GM21576 (cell line): ENCODE results near the gene BRD1.
"Not testable (repeated sequence)": the region's sequence is repeated elsewhere in the genome, so short reads cannot be mapped to it uniquely, and the experiment has no call there.

Experiments
- ATAC-seq: cut with Tn5 transposase; IDR thresholded peaks from one replicate; pipeline ENCODE4 v1.9.1; 2021; ENCODE audit warnings: mild to moderate bottlenecking, moderate library complexity; ENCODE audit not compliant: unreplicated experiment

The BRD1 gene

DNA sequence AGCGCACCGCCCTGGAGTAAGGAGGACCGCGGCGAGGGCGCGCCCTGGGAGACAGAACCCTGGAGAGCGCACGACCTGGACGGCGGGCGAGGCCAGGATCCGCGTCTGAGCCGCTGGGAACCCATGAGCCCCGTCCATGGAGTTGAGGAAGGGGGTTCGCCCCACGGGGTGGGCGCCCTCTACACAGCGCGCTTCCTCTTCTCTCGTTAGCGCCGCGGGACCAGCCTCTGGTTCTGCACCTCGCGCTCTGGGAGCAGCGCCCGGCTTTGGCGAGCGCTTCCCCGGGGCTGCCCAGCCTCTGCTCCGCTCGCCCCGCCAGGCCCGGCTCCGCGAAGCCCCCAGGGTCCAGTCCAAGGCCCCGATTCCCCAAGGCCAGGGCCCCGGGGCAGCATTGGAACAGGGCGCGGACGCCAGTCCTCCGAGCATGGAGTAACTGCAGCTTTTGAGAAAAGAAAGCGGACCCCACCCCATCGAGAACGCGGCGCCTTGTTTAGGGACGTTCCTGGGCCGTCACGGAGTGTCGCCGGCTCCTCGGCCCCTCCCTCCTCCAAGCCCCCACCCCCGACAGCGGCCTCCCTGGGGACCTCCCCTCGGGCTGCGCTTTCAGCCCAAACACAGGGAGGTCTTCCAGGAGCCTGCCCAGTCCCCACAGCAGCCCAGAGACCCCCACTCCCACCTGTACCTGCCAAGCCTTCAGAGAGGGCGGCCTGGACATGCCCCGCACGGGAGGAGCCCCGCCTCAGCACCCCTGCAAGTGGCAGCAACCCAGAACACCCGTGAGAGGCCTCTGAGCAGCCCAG lies 56.2 kb downstream of the BRD1 start:
- no peak for ATAC-seq

DNA sequence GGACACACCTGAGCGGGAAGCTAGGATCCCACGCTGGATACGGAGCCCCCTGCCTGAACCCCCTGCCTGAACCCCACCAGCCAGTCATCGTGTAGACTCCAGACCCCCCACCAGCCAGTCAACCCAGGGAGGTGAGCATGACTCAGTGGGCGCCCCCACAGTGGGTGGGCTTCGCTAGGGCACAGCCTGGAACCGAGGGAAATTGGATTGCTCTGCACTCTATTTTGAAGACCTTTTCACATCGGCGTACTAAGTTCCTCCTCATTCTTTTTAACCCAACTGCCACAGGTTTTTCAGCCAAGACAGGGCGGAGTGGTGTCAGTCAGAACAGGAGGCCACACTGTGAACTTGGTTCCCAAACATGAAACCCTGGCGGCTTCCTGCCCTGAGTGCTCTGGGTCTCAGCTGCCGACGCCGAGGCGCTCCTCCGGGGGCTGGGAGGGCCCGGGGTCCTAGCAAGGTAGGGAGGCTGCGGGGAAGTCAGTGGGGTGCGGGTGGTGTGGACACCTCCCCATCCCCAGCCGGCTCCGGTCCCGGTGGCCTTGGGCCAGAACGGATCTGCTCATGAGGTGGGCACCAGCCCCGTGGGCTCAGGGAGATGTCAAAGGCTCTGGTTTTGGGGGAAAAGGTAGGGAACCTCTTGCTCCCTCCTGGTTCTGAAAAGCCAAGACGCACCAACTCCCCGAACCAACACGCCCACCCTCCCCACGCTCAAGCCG lies 57.0 kb downstream of the BRD1 start:
- no peak for ATAC-seq

DNA sequence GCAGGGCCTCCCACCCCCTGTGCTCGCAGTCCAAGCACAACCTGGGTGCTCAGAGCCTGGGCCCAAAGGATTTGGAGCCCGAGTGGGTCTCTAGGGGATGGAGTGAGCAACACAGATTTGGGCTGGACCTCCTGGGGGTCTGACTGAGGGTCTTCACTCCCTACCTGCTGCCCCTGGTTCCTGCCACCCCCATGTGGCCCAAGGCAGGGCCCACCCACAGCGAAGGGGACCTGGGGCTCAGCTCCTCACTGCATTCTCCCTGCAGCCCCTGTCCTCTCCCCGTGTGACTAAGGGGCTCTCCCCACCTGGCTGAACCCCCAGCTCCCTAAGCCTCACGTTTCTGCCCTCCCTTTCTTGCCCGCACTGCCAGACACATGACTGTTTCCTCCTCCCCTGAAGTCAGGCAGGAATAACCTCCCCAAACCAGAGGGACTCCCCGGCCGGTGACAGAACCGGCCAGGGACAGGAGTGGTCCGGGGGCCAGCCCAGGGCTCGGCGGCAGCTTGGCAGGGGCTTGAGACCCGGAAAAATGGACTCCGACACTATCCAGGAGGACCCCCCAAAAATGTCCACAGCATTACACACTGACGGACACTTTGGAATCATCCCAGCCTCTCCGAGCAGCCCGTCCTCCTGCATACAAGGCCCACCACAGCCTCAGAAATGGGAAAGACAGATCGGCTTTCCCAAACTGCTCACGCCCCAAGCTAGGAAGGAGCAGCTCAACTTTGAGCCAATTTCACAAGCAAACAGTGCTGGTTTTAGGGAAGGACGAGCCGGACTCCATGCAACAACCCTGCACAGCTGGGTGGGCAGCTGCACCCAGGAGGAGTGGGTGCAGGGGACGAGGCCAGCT lies 57.8 kb downstream of the BRD1 start:
- no peak for ATAC-seq

DNA sequence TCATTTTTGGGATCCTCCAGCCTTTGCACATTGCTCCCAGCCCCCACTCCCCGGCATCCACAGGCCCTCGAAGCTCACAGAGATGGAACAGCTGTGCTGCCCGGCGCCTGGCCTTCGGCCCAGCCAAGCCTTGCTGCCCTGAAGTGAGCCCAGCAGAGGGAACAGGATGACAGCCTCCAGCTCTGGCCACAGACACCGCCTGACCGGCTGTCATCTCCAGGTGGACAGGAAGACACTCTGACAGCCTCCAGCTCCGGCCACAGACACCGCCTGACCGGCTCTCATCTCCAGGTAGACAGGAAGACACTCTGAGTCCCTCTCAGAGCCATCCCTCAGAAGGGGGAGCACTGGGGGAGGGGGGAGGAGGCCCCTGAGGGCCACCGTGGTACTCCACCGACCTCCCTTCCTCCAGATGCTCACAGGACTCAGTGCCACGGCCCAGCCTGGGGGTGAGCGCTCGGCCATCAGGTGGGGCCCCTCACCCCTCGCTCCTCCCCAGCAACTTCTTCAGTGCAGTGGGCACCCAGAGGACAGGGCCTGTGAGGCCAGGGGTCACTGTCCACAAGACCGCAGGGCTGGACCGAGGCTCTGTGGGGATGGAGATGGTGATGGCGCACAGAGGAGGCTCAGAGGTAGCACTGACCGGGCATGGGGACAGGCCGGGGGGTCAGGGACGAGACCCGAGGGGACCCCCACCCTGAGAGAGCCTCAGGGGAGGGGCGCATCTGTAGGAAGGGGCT lies 58.6 kb downstream of the BRD1 start:
- ATAC-seq = no peak

DNA sequence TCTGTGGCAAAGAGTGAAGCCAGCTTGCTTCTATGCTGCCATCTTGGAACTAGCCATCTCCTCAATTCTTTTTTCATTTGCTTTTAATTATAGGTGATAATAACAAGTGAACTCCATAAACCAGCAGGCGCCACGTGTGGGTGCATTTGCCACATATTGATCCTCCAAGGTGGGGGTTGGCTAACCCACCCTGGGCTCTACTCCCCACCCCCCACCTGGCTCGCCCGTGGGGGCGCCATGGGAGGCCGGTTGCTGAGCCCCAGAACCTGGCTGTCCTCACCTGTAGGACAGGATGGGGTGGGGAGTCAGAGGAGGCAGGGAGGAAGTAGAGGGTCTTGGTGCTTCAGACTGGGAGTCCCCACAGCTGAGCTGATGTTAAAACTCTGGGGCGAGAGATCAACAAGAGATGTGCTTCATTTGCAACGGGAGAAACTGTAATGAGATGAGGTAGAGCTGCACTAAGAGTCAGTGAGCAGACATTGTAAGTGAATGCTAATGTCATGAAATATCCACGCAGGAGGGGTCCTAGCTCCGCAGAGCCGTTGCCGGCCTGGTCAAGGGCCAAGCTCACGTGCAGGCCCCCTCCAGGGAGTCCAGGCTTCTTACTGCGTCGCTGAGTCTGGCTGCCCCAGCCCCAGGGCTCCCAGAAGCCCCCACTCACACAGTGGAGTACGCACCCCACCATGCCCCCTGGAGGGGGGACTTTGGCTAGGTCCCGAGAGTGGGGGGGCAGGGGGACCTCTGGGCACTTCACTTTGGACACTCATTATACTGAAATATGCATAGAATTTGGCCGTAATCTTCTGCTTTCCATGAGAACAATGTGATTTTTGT lies 59.4 kb downstream of the BRD1 start:
- ATAC-seq = no peak

DNA sequence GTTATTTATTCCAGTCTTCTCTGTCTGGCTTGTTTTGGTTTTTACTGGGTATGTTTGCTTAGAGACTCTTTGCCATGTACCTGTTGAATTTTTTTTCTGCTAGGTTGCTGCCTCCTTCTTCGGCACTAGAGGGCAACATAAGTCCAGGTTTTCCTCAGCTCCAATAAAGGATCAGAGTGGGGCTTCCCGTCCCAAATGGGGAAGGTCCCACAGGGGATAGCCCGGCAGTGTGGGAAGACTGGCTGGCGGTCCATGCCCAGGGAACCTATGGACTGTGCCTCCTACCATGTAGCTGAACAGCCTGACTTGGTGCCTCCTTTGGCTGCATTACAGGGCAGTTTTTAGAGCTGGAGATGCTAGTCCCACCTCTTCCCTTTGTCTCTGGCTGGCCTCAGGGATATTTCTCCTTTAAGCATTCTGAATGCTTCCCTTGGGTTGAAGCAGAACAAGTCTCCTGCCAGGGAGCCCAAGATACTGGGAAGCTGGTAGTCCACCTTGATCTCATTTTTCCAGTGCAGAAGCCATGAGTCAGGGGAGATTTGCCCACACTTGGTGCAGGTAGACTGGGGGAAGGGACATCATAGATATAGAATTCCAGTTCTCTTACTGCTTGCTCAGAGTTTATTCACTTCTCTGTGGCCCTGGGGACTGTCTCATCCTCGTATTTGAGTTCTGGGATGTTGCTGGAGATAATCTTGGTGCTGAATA lies 60.2 kb downstream of the BRD1 start:
- ATAC-seq = no peak

DNA sequence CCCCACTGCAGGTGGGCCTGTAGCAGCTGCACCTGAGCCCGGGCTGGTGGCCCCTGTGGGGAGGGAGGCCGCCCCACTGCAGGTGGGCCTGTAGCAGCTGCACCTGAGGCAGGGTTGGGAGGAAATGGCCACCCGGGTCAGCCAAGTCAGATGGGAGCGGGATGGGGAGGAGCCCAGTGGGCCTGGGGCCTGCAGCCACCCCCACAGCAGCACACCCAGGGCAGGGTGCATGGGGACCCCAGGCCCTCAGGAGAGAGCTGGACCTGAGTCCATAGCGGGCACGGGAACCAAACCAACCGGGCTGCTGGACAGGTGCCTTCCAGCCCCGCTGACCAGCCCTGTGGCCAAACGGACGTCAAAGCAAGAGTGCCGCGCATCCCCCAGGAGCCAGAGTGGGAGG lies 61.7 kb downstream of the BRD1 start:
- ATAC-seq = no peak

DNA sequence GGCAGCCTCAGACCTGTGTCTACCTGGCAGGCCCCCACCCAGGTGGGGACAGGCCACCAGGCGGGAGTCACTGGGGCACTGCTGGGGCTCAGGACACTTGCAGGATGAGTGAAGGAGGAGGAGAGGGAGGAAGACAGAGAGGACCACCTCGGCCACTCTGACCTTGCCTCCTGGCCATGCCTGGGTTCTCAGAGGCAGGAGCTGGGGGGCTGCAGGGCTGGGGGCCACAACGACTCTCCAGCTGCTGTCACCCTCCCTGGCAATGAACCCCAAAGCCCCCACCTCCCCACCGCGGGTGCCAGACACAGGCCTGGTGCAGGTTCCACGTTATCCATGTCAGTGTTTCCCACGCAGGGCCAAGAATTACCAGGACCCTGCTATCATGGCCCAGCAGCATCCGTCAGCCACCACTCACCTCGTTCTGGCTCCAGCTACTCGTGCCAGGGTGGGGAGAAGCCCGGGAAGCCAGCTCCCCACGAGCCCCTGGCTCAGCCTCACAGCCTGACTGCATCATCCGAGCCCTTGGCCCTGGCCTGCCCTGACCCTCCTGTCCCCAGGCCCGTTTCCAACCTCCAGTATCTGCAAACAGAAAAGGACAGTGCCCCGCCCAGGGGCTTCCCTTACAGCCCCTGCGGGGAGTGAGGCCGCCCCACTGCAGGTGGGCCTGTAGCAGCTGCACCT lies 62.4 kb downstream of the BRD1 start:
- ATAC-seq = no peak

DNA sequence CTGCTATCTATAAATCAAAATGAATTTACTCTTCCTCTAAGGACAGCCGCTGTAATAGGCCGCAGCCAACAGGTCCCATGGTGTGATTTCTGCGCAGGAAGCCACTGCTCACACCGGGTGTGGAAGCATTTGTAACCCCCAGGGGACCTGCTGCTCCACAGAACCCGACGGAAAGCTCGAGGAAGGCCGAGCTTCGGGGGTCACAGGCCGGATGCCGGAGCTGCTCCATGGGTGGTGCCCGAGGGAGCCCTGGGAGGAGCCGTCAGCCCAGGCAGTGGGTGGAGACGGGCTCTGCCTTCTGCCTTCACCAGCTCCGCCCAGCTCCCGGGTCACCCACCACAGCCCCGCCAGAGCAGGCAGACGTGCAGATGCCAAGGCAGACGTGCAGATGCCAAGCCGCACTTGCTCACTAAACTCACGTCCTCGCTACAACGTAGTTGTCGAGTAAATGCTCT lies 63.5 kb downstream of the BRD1 start:
- no peak for ATAC-seq

DNA sequence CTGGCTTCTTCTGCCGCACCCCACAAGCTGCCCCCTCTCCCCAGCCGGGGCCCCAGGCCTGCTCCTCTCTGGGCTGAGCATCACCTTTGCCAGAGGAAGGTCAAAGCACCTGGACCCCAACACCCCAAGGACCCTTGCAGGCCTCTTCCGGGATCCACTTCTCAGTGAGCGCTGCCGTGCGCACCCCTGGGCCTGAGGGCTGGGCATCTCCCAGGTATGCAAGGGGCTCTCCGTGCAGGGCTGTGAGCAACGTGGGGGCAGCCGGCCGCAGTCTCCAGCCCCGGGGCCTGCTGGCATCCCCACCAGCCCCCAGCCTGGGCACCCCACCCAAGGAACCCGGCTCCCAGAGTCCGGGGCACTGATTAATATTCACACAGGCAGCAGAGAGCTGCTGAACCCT lies 64.0 kb downstream of the BRD1 start:
- no peak for ATAC-seq

DNA sequence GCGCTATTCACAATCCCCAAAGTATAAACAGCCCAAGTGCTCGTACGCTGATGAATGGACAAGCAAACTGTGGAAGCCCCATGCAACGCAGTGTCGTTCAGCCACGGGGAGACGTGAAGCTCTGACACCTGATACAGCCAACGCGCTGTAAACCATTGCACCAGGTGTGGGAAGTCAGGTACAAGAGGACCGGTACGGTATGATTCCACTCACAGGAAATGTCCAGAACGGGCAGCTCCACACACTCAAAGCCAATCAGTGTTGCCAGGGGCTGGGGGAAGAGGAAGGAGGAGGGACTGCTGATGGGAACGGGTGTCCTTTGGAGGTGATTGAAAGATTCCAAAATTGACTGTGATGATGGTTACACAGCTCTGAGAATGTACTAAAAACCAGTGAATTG lies 64.5 kb downstream of the BRD1 start:
- no peak for ATAC-seq

DNA sequence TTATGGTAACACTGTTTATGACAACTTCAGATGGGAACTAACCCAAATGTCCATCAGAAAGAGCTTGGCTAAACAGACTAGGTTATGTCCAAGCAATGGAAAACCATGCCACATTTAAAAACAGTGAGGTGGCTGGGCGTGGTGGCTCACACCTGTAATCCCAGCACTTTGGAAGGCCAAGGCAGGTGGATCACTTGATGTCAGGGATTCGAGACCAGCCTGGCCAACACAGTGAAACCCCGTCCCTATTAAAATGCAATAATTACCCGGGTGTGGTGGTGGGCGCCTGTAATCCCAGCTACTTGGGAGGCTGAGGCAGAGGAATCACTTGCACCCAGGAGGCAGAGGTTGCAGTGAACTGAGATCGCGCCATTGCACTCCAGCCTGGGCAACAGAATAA lies 65.1 kb downstream of the BRD1 start:
- not testable (repeated sequence) for ATAC-seq

DNA sequence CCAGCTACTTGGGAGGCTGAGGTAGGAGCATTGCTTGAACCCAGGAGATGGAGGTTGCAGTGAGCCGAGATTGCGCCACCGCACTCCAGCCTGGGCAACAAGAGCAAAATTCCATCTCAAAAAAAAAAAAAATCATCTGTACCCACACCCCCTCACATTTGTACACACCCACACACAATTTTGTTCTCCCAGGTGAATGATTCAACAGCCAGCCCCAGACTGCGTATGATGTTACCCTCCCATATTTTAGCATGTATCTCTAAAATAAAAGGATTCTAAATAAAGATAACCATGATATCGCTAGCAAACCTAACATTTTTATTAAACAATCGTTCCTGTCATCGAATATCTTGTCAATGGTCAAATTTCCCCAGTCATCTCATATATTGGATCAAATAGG lies 65.8 kb downstream of the BRD1 start:
- ATAC-seq = no peak

DNA sequence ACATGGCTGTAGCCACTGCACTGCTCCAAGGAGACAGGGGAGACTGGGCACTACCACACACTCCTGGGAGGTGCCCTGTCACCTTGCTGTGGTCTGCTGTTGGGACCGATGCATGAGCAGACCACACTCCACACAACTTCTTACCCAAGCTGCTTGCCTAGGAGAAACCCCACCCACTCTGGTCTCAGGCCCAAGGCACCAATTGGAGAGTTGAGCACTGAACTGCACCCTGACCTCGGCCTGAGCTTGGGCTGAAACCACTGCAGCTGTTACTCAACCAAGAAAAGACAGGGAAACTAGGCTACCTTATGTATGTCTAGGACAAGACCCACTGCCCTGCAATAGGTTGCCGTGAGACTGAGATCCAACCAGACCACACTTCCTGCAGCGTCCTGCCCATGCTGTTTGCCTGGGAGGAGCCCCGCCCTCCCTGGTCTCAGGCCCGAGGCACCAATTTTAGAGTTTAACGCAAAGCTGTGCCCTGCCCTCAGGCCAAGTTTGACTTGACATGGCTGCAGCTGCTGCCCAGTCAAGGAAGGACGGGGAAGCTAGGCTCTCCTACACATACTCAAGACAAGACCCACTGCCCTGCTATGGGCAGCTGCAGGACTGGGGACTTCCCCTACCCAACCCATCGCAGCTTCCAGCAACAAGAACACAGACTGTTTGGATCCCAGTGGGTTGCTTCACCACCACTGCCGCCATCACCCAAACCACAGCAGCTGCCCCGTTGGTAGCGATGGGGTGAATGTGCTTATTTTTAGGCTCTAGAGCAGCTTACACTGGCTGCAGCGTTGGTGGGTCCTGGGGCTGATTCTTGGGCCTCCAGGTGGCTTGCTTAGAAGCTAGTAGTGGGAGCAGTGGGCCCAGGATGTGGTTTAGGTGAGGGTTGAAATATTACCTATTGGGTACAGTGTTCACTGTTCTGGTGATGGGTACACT lies 66.8 kb downstream of the BRD1 start:
- ATAC-seq = no peak

DNA sequence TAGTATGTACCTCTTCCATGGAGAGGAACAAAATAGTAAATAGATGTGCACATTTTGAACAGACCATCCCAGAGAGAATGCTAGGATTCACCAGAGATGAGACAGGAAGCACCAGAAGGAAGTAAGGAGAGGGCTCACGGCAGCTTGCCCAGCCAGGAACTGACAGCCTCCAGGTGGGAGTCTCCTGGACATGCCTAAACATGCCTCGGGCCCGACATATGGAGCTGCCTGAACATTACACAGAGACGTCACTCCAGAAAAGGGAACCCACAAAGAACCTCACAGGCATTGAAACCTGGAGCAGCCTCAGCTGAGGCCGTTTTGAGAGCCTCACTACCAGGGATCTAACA lies 67.4 kb downstream of the BRD1 start:
- no peak for ATAC-seq

DNA sequence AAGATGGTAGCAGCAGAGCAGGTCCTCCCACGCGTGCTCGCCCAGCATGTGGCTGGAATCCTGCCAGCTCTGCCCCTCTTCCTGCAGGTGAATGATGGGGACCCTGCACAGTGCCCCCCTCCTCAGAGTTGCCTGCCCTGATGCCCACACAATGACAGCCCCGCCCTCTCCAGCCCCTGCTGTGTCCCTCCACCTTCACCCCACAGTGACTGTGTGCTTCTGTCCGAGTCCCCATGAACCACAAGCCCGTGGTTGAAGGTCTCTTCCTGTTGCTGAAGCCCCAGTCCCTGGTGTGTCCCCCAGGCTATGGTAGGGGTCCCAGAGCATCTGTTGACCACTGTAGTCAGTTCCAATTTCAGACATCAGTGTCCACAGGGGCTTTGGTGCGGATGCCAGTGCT lies 71.0 kb downstream of the BRD1 start:
- no peak for ATAC-seq

DNA sequence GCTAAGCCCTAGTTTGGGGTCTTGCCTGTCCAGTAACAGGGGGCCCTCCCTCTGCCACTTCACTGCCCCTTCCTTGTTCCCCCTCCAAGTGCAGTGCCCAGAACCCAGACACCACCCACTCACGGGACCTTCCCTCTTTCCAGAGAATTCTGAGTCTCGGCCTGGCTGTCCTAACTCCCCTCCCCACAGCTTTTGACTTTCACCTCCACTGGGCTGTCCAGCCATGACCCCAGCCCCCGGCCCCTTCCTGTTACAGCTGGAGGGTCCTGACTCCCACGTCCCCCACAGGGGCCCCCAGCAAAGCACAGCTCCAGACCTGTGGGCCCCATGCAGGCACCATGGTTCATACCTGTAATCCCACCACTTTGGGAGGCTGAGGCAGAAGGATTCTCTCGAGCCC lies 71.5 kb downstream of the BRD1 start:
- no peak for ATAC-seq

DNA sequence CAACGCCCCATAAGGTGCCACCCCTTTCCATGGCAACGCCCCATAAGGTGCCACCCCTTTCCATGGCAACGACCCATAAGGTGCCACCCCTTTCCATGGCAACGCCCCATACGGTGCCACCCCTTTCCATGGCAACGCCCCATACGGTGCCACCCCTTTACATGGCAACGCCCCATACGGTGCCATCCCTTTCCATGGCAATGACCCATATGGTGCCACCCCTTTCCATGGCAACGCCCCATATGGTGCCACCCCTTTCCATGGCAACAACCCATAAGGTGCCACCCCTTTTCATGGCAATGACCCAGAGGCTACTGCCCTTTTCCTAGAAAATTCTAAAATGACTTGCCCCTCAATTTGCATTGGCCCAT lies 72.1 kb downstream of the BRD1 start:
- ATAC-seq = no peak
